Neural cell (in vitro differentiated cells): Measurements from ENCODE around the gene DCAF8. TPM values are rescaled to one million over a fixed set of nuclear protein-coding genes. Genes with fewer than 3 reads are reported as not detected.

Source experiments
- H2AFZ ChIP-seq: fragments of 200-600, 300-800 bp; sonication (generic), shearing (Covaris generic); 2 replicates; pipeline ENCODE4 v1.6.0; 2014; ENCODE audit warnings: low read depth, mild to moderate bottlenecking, antibody characterized with exemption, low read length, moderate library complexity
- H3F3A ChIP-seq: fragments of 200-600 bp; shearing (Covaris generic); 2 replicates; pipeline ENCODE4 v1.6.1; 2016; ENCODE audit warnings: mild to moderate bottlenecking, moderate library complexity, mixed read lengths, antibody characterized with exemption, low read length; ENCODE audit not compliant: insufficient read depth, poor library complexity, severe bottlenecking
- H3K27ac ChIP-seq: fragments of 200-600, 300-800 bp; sonication (generic), shearing (Covaris generic); 2 replicates; pipeline ENCODE4 v1.5.1; 2014; ENCODE audit warnings: mild to moderate bottlenecking, low read length, moderate library complexity
- H3K27me3 ChIP-seq: fragments of 300-800, 200-600 bp; sonication (generic), shearing (Covaris generic); 2 replicates; pipeline ENCODE4 v1.6.0; 2014; ENCODE audit warnings: mild to moderate bottlenecking, low read depth, low read length, moderate library complexity; ENCODE audit not compliant: insufficient read depth
- H3K36me3 ChIP-seq: fragments of 300-800, 200-600 bp; sonication (generic), shearing (Covaris generic); 2 replicates; pipeline ENCODE4 v1.5.1; 2014; ENCODE audit warnings: mild to moderate bottlenecking, antibody characterized with exemption, low read length, moderate library complexity; ENCODE audit not compliant: insufficient read depth
- H3K4me2 ChIP-seq: fragments of 300-800, 200-600 bp; sonication (generic), shearing (Covaris generic); 2 replicates; pipeline ENCODE4 v1.6.0; 2014; ENCODE audit warnings: mild to moderate bottlenecking, low read length
- H3K4me3 ChIP-seq: fragments of 300-800, 200-600 bp; sonication (generic), shearing (Covaris generic); 2 replicates; pipeline ENCODE4 v1.5.1; 2014; ENCODE audit warnings: mild to moderate bottlenecking, low read length, moderate library complexity
- H3K79me2 ChIP-seq: fragments of 200-600 bp; shearing (Covaris generic); replicated peaks from 2 replicates; pipeline ENCODE4 v1.6.0; 2014; ENCODE audit warnings: mild to moderate bottlenecking, low read length, moderate library complexity; ENCODE audit not compliant: insufficient read depth
- H3K9ac ChIP-seq: fragments of 300-800, 200-600 bp; sonication (generic), shearing (Covaris generic); 2 replicates; pipeline ENCODE4 v1.6.1; 2016; ENCODE audit warnings: mild to moderate bottlenecking, low read length, mixed read lengths
- H3K9me2 ChIP-seq: fragments of 200-600 bp; shearing (Covaris generic); 2 replicates; pipeline ENCODE4 v1.6.1; 2016; ENCODE audit warnings: mild to moderate bottlenecking, low read length, mixed read lengths; ENCODE audit not compliant: insufficient read depth
- H3K9me3 ChIP-seq: fragments of 200-600, 300-800 bp; sonication (generic), shearing (Covaris generic); 2 replicates; pipeline ENCODE4 v1.6.1; 2016; ENCODE audit warnings: mild to moderate bottlenecking, mixed run types, low read length, moderate library complexity, mixed read lengths
- H4K20me1 ChIP-seq: fragments of 200-600 bp; shearing (Covaris generic); 2 replicates; pipeline ENCODE4 v1.6.1; 2016; ENCODE audit warnings: mild to moderate bottlenecking, mixed run types; ENCODE audit not compliant: insufficient read depth
- CTCF ChIP-seq: fragments of 450-650 bp; IDR thresholded peaks from 2 replicates; pipeline ENCODE4 v1.5.1; 2014; ENCODE audit warnings: antibody characterized with exemption, mild to moderate bottlenecking, moderate library complexity; ENCODE audit not compliant: poor library complexity, severe bottlenecking
- EP300 ChIP-seq: fragments of 450-650 bp; conservative IDR thresholded peaks from 2 replicates; pipeline ENCODE4 v1.6.1; 2014; ENCODE audit warnings: antibody characterized with exemption, mild to moderate bottlenecking, moderate library complexity; ENCODE audit not compliant: poor library complexity, severe bottlenecking
- EZH2 ChIP-seq: fragments of 200-600, 300-800 bp; shearing (Covaris generic), sonication (generic); IDR thresholded peaks from 2 replicates; pipeline ENCODE4 v1.6.1; 2014; ENCODE audit warnings: antibody characterized with exemption, low read length, borderline replicate concordance, mild to moderate bottlenecking; ENCODE audit not compliant: insufficient read depth, poor library complexity, severe bottlenecking
- MXI1 ChIP-seq: fragments of 450-650 bp; conservative IDR thresholded peaks from 2 replicates; pipeline ENCODE4 v1.6.1; 2014; ENCODE audit warnings: antibody characterized with exemption, mild to moderate bottlenecking; ENCODE audit not compliant: poor library complexity, severe bottlenecking
- POLR2AphosphoS5 ChIP-seq: IDR thresholded peaks from 2 replicates; pipeline ENCODE4 v1.6.1; 2012
- RAD21 ChIP-seq: fragments of 450-650 bp; conservative IDR thresholded peaks from 2 replicates; pipeline ENCODE4 v1.6.1; 2014; ENCODE audit warnings: antibody characterized with exemption, mild to moderate bottlenecking, moderate library complexity
- SMC3 ChIP-seq: fragments of 450-650 bp; conservative IDR thresholded peaks from 2 replicates; pipeline ENCODE4 v1.6.1; 2014; ENCODE audit warnings: antibody characterized with exemption, mild to moderate bottlenecking, moderate library complexity; ENCODE audit not compliant: poor library complexity
- TAF1 ChIP-seq: IDR thresholded peaks from 2 replicates; pipeline ENCODE4 v1.6.1; 2012; ENCODE audit warnings: low read depth
- polyA plus RNA-seq: library from polyadenylated mRNA; depleted of rRNA; stranded (reverse); fragments of >200 nt; gene quantifications from 2 replicates; pipeline ENCODE4 v1.2.3, GENCODE V29; 2014
- TF ChIP-seq, protein P1 (sequence below): IDR thresholded peaks from 2 replicates; pipeline ENCODE4 v1.6.1; 2012; ENCODE audit warnings: borderline replicate concordance

DCAF8 gene
- polyA plus RNA-seq, 1 donor from 2014 or later, result 153 TPM

- Histone ChIP-seq H3K9ac (no peak overlapping the region), H3K9me2 (no peaks in the 10 kb centered on the region), H3F3A (no peaks in the 10 kb centered on the region), H3K27ac (no peak overlapping the region), H4K20me1 (no peaks in the 10 kb centered on the region), H3K4me3 (no peak overlapping the region), H3K36me3 (no peaks in the 10 kb centered on the region), H3K9me3 (no peaks in the 10 kb centered on the region), H2AFZ (no peak overlapping the region), H3K79me2 (no peaks in the 10 kb centered on the region), H3K27me3 (no peaks in the 10 kb centered on the region), H3K4me2 (no peak overlapping the region)
- TF ChIP-seq EZH2 (no peak), MXI1 (no peak), POLR2AphosphoS5 (no peak), CTCF (no peak), RAD21 (no peak), TAF1 (no peak), EP300 (no peak), SMC3 (no peak)
- TF ChIP-seq, protein P1, sequence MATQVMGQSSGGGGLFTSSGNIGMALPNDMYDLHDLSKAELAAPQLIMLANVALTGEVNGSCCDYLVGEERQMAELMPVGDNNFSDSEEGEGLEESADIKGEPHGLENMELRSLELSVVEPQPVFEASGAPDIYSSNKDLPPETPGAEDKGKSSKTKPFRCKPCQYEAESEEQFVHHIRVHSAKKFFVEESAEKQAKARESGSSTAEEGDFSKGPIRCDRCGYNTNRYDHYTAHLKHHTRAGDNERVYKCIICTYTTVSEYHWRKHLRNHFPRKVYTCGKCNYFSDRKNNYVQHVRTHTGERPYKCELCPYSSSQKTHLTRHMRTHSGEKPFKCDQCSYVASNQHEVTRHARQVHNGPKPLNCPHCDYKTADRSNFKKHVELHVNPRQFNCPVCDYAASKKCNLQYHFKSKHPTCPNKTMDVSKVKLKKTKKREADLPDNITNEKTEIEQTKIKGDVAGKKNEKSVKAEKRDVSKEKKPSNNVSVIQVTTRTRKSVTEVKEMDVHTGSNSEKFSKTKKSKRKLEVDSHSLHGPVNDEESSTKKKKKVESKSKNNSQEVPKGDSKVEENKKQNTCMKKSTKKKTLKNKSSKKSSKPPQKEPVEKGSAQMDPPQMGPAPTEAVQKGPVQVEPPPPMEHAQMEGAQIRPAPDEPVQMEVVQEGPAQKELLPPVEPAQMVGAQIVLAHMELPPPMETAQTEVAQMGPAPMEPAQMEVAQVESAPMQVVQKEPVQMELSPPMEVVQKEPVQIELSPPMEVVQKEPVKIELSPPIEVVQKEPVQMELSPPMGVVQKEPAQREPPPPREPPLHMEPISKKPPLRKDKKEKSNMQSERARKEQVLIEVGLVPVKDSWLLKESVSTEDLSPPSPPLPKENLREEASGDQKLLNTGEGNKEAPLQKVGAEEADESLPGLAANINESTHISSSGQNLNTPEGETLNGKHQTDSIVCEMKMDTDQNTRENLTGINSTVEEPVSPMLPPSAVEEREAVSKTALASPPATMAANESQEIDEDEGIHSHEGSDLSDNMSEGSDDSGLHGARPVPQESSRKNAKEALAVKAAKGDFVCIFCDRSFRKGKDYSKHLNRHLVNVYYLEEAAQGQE, result no peak
Observed at GRCh38 chr1:160178731-160179130, 83.6 kb downstream of the DCAF8 start.

DNA sequence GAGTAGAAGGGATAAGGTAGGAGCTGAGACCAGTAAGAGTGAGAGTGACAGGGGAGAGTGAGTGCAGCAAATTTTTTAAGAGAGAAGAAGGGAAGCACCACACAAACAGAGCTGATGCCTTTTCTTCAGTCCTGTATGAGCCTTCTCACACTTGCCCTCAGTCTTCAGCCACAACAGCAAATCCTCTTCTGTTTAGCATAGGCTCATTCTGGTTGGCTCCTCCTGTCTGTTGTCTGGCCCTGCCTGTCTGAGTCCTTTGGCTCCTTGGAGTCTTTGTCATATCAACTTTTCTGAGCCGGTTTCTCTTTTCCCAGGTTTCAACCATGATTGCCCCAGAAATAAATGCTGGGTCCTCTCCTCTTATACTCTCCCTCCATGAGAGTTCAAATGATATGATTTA lies 84.7 kb downstream of the DCAF8 start:
- Histone ChIP-seq H3K79me2 (no peaks in the 10 kb centered on the region), H2AFZ (no peak overlapping the region), H3K4me2 (no peak overlapping the region), H3K9me3 (no peaks in the 10 kb centered on the region), H3K4me3 (no peak overlapping the region), H3K27me3 (no peaks in the 10 kb centered on the region), H3F3A (no peaks in the 10 kb centered on the region), H3K36me3 (no peaks in the 10 kb centered on the region), H3K9ac (no peak overlapping the region), H3K9me2 (no peaks in the 10 kb centered on the region), H3K27ac (no peak overlapping the region), H4K20me1 (no peaks in the 10 kb centered on the region)
- TF ChIP-seq EZH2 (no peak), MXI1 (no peak), EP300 (no peak), CTCF (no peak), SMC3 (no peak), RAD21 (no peak), TAF1 (no peak), POLR2AphosphoS5 (no peak)
- TF ChIP-seq, protein P1, result no peak
